GM12878 (cell line): Measurements from ENCODE around the gene DYRK4.

Source experiments
- NFXL1 ChIP-seq: fragments of 450-650 bp; IDR thresholded peaks from 2 replicates; pipeline ENCODE4 v1.6.1; 2017; ENCODE audit warnings: antibody characterized with exemption, mild to moderate bottlenecking, borderline replicate concordance
- STAT1 ChIP-seq: fragments of 450-650 bp; conservative IDR thresholded peaks from 2 replicates; pipeline ENCODE4 v1.6.1; 2014; ENCODE audit warnings: antibody characterized with exemption, mild to moderate bottlenecking

- TF ChIP-seq NFXL1, result no peak
- no peak for TF ChIP-seq STAT1
These were observed 6.2 kb upstream of the DYRK4 start for GRCh38 chr12:4555804-4556203.
